NB4 (cell line): ENCODE results near the gene MAIP1.

Experiments
- CTCF ChIP-seq: IDR thresholded peaks from one replicate; pipeline ENCODE4 v1.5.1; 2012; ENCODE audit warnings: low read depth, low read length
- POLR2A ChIP-seq: IDR thresholded peaks from 2 replicates; pipeline ENCODE4 v1.6.1; 2011; ENCODE audit warnings: mild to moderate bottlenecking; ENCODE audit not compliant: insufficient read length; ENCODE audit errors: extremely low read depth

- TF ChIP-seq CTCF: no peak
- no peak for TF ChIP-seq POLR2A
Measured at GRCh38 chr2:199951023-199951422, 4.4 kb upstream of the MAIP1 start.
